Activated CD4-positive, alpha-beta T cell treated with anti-CD3 and anti-CD28 coated beads, Interleukin-2, amount 10 ng/mL, durations not matched to agents 7 days and 5 days (primary cell): ENCODE data around the gene EVI5L. TPM values are rescaled to one million over a fixed set of nuclear protein-coding genes. Genes with fewer than 3 reads are reported as not detected.
A peak's percentile ranks its signal among the peaks of the same experiment; 100 is the strongest.
"Not testable (repeated sequence)": the region's sequence is repeated elsewhere in the genome, so short reads cannot be mapped to it uniquely, and the experiment has no call there.

Source experiments
- CTCF ChIA-PET: fragments of 350-600 bp; sonication (Branson Sonifier 250); formaldehyde crosslinking; loops from one replicate; lab custom pipeline; 2021; ENCODE audit warnings: antibody characterized with exemption; lab: Charles Lee
- POLR2A ChIA-PET: fragments of 350-600 bp; sonication (Branson Sonifier 250); formaldehyde crosslinking; loops from one replicate; lab custom pipeline; 2021; ENCODE audit warnings: antibody characterized with exemption; lab: Charles Lee
- DNase-seq: peaks from one replicate; pipeline ENCODE4 v3.0.0-alpha.2; 2020
- H3K27ac Mint-ChIP-seq: one replicate; pipeline ENCODE4 v1.8.0; 2021; ENCODE audit warnings: mild to moderate bottlenecking, moderate library complexity, mixed read lengths
- H3K27me3 Mint-ChIP-seq: one replicate; pipeline ENCODE4 v1.8.0; 2021; ENCODE audit warnings: mixed read lengths
- H3K36me3 Mint-ChIP-seq: one replicate; pipeline ENCODE4 v1.8.0; 2021; ENCODE audit warnings: low read depth, mixed read lengths
- H3K4me1 Mint-ChIP-seq: one replicate; pipeline ENCODE4 v1.8.0; 2021; ENCODE audit warnings: mixed read lengths
- H3K4me3 Mint-ChIP-seq: one replicate; pipeline ENCODE4 v1.8.0; 2021; ENCODE audit warnings: mild to moderate bottlenecking, moderate library complexity, mixed read lengths
- H3K9me3 Mint-ChIP-seq: one replicate; pipeline ENCODE4 v1.8.0; 2021; ENCODE audit warnings: mixed read lengths
- total RNA-seq, 2 experiments: library from RNA; stranded (reverse); gene quantifications; one replicate each; pipeline ENCODE4 v1.2.3, GENCODE V29; 2021

EVI5L gene
- total RNA-seq, 2 experiments from 2014 or later, result 9.7 to 11.2 TPM

- ChIA-PET POLR2A (no interaction called here), CTCF (interaction anchor here (2.2 kb wide), 1 partner anchor 18 kb away, joined by 12 read pairs; no protein-coding TSS in a partner anchor)
- DNase-seq, result no peak
- Mint-ChIP-seq H3K27me3 (no peaks in the 10 kb centered on the region), H3K4me3 (no peak overlapping the region), H3K4me1 (peaks cover 3% of the 10 kb centered on the region), H3K9me3 (no peaks in the 10 kb centered on the region), H3K36me3 (no peaks in the 10 kb centered on the region), H3K27ac (no peak overlapping the region)
Measured at GRCh38 chr19:7850945-7851622, 21.1 kb downstream of the EVI5L start.

- Mint-ChIP-seq H3K9me3 (no peaks in the 10 kb centered on the region), H3K27me3 (no peaks in the 10 kb centered on the region), H3K4me3 (no peak overlapping the region), H3K27ac (no peak overlapping the region), H3K36me3 (no peaks in the 10 kb centered on the region), H3K4me1 (peaks cover 3% of the 10 kb centered on the region)
- POLR2A ChIA-PET, result no interaction called here
- no peak for DNase-seq
- CTCF ChIA-PET, result interaction anchor here (0.6 to 2.2 kb wide), 6 partner anchors 12 to 153 kb away, joined by 3 to 12 read pairs (median 5); partner anchors contain the start of gene EVI5L
Measured at GRCh38 chr19:7851623-7852500, 21.8 kb downstream of the EVI5L start.

- H3K9me3 Mint-ChIP-seq, result no peaks in the 10 kb centered on the region
- no peaks in the 10 kb centered on the region for H3K27me3 Mint-ChIP-seq
- H3K4me3 Mint-ChIP-seq, result no peak overlapping the region
- ChIA-PET CTCF (interaction anchor here (0.6 to 2.2 kb wide), 8 partner anchors 11 to 51 kb away, joined by 3 to 12 read pairs (median 4); partner anchors contain the start of gene EVI5L), POLR2A (no interaction called here)
- DNase-seq, result peak; percentile 67
- peak overlapping the region; percentile 25 for H3K27ac Mint-ChIP-seq
- H3K4me1 Mint-ChIP-seq, result peaks cover 3% of the 10 kb centered on the region
- H3K36me3 Mint-ChIP-seq, result no peaks in the 10 kb centered on the region
Measured at GRCh38 chr19:7852851-7853769, 23.1 kb downstream of the EVI5L start.

GRCh38 chr19:7853770-7854128 is 23.7 kb downstream of the EVI5L start:
- CTCF ChIA-PET, result interaction anchor here (0.6 to 1.8 kb wide), 4 partner anchors 16 to 408 kb away, joined by 3 to 4 read pairs (median 4); no protein-coding TSS in a partner anchor
- Mint-ChIP-seq H3K27ac (no peak overlapping the region), H3K27me3 (no peaks in the 10 kb centered on the region), H3K36me3 (no peaks in the 10 kb centered on the region), H3K9me3 (no peaks in the 10 kb centered on the region), H3K4me1 (peaks cover 3% of the 10 kb centered on the region), H3K4me3 (no peak overlapping the region)
- DNase-seq, result no peak
- POLR2A ChIA-PET, result no interaction called here

GRCh38 chr19:7855426-7856108 is 25.5 kb downstream of the EVI5L start:
- ChIA-PET POLR2A (no interaction called here), CTCF (no interaction called here)
- Mint-ChIP-seq H3K36me3 (no peaks in the 10 kb centered on the region), H3K9me3 (no peaks in the 10 kb centered on the region), H3K4me1 (peaks cover 3% of the 10 kb centered on the region), H3K27ac (no peak overlapping the region), H3K4me3 (no peak overlapping the region), H3K27me3 (no peaks in the 10 kb centered on the region)
- no peak for DNase-seq

- no peak for DNase-seq
- Mint-ChIP-seq H3K27me3 (peaks cover 3% of the 10 kb centered on the region), H3K4me1 (peaks cover 3% of the 10 kb centered on the region), H3K4me3 (no peak overlapping the region), H3K27ac (no peak overlapping the region), H3K9me3 (no peaks in the 10 kb centered on the region), H3K36me3 (no peaks in the 10 kb centered on the region)
- ChIA-PET CTCF (no interaction called here), POLR2A (no interaction called here)
Measured at GRCh38 chr19:7856109-7856591, 26.1 kb downstream of the EVI5L start.

GRCh38 chr19:7856679-7857663 is 27.0 kb downstream of the EVI5L start:
- no peaks in the 10 kb centered on the region for H3K36me3 Mint-ChIP-seq
- ChIA-PET POLR2A (no interaction called here), CTCF (interaction anchor here (1.4 to 4.9 kb wide), 2 partner anchors 12 to 87 kb away, joined by 8 to 28 read pairs; partner anchors contain the start of gene TIMM44)
- DNase-seq, result no peak
- H3K4me1 Mint-ChIP-seq, result peaks cover 3% of the 10 kb centered on the region
- no peaks in the 10 kb centered on the region for H3K9me3 Mint-ChIP-seq
- peaks cover 6% of the 10 kb centered on the region for H3K27me3 Mint-ChIP-seq
- no peak overlapping the region for H3K27ac Mint-ChIP-seq
- H3K4me3 Mint-ChIP-seq, result no peak overlapping the region

- no peak for DNase-seq
- Mint-ChIP-seq H3K9me3 (no peaks in the 10 kb centered on the region), H3K27ac (no peak overlapping the region), H3K4me1 (peaks cover 3% of the 10 kb centered on the region), H3K36me3 (no peaks in the 10 kb centered on the region), H3K4me3 (no peak overlapping the region), H3K27me3 (peaks cover 6% of the 10 kb centered on the region)
- ChIA-PET CTCF (interaction anchor here (0.5 to 4.9 kb wide), 5 partner anchors 11 to 269 kb away, joined by 3 to 28 read pairs (median 3); partner anchors contain the start of genes MAP2K7 and TIMM44), POLR2A (no interaction called here)
Measured at GRCh38 chr19:7857727-7858108, 27.7 kb downstream of the EVI5L start.

- POLR2A ChIA-PET, result no interaction called here
- H3K4me3 Mint-ChIP-seq, result no peak overlapping the region
- H3K9me3 Mint-ChIP-seq, result no peaks in the 10 kb centered on the region
- no peak for DNase-seq
- CTCF ChIA-PET, result interaction anchor here (0.5 to 4.9 kb wide), 5 partner anchors 11 to 269 kb away, joined by 3 to 28 read pairs (median 3); partner anchors contain the start of genes MAP2K7 and TIMM44
- peaks cover 6% of the 10 kb centered on the region for H3K27me3 Mint-ChIP-seq
- H3K4me1 Mint-ChIP-seq, result no peaks in the 10 kb centered on the region
- no peaks in the 10 kb centered on the region for H3K36me3 Mint-ChIP-seq
- no peak overlapping the region for H3K27ac Mint-ChIP-seq
Measured at GRCh38 chr19:7858109-7858770, 28.2 kb downstream of the EVI5L start.

- CTCF ChIA-PET, result interaction anchor here (1.5 to 4.9 kb wide), 2 partner anchors 10 to 24 kb away, joined by 3 to 28 read pairs; no protein-coding TSS in a partner anchor
- POLR2A ChIA-PET, result not testable (repeated sequence)
Measured at GRCh38 chr19:7859087-7859486, 29.1 kb downstream of the EVI5L start.

More at GRCh38 chr19:7859087-7859486, 29.1 kb downstream of the EVI5L start:
- H3K27me3 Mint-ChIP-seq, H3K9me3 Mint-ChIP-seq, DNase-seq, H3K27ac Mint-ChIP-seq, H3K4me3 Mint-ChIP-seq, H3K4me1 Mint-ChIP-seq, H3K36me3 Mint-ChIP-seq: not testable (repeated sequence)
